HG03196 (cell line): ENCODE data around the gene ASB1.
"Not testable (repeated sequence)": the region's sequence is repeated elsewhere in the genome, so short reads cannot be mapped to it uniquely, and the experiment has no call there.

Experiments
- ATAC-seq: cut with Tn5 transposase; IDR thresholded peaks from one replicate; pipeline ENCODE4 v1.9.1; 2021; ENCODE audit not compliant: unreplicated experiment

ASB1 gene

GRCh38 chr2:238441262-238442114 is 14.8 kb downstream of the ASB1 start:
- ATAC-seq = no peak

GRCh38 chr2:238442257-238442656 is 15.5 kb downstream of the ASB1 start:
- not testable (repeated sequence) for ATAC-seq

GRCh38 chr2:238444242-238444641 is 17.5 kb downstream of the ASB1 start:
- ATAC-seq = no peak

GRCh38 chr2:238445409-238446190 is 18.9 kb downstream of the ASB1 start:
- ATAC-seq = no peak

GRCh38 chr2:238446371-238446770 is 19.6 kb downstream of the ASB1 start:
- ATAC-seq = no peak

GRCh38 chr2:238448031-238448955 is 21.6 kb downstream of the ASB1 start:
- ATAC-seq = no peak

- ATAC-seq = no peak
Observed at GRCh38 chr2:238449241-238449640, 22.5 kb downstream of the ASB1 start.

- no peak for ATAC-seq
Observed at GRCh38 chr2:238449909-238450417, 23.2 kb downstream of the ASB1 start.

- ATAC-seq = no peak
Observed at GRCh38 chr2:238450440-238450861, 23.7 kb downstream of the ASB1 start.

- ATAC-seq = no peak
Observed at GRCh38 chr2:238453842-238454241, 27.1 kb downstream of the ASB1 start.

- ATAC-seq = no peak
Observed at GRCh38 chr2:238456449-238456848, 29.7 kb downstream of the ASB1 start.

- ATAC-seq = no peak
Observed at GRCh38 chr2:238456970-238457926, 30.5 kb downstream of the ASB1 start.

- ATAC-seq = no peak
Observed at GRCh38 chr2:238457927-238458324, 31.2 kb downstream of the ASB1 start.

- ATAC-seq = no peak
Observed at GRCh38 chr2:238458651-238459050, 31.9 kb downstream of the ASB1 start.

- no peak for ATAC-seq
Observed at GRCh38 chr2:238459081-238459629, 32.4 kb downstream of the ASB1 start.

- ATAC-seq = no peak
Observed at GRCh38 chr2:238461051-238461450, 34.3 kb downstream of the ASB1 start.

GRCh38 chr2:238461491-238461890 is 34.8 kb downstream of the ASB1 start:
- no peak for ATAC-seq

- no peak for ATAC-seq
Observed at GRCh38 chr2:238461916-238462315, 35.2 kb downstream of the ASB1 start.

GRCh38 chr2:238462782-238463396 is 36.2 kb downstream of the ASB1 start:
- no peak for ATAC-seq
